Dermis blood vessel endothelial cell (primary cell): ENCODE data around the gene IQGAP3. TPM values are rescaled to one million over a fixed set of nuclear protein-coding genes. Genes with fewer than 3 reads are reported as not detected.
"Not testable (repeated sequence)": the region's sequence is repeated elsewhere in the genome, so short reads cannot be mapped to it uniquely, and the experiment has no call there.

Experiments
- DNase-seq: peaks from one replicate; pipeline ENCODE4 v3.0.0; 2010
- total RNA-seq: library from RNA; depleted of rRNA; stranded (reverse); fragments of >200 nt; gene quantifications from 2 replicates; pipeline ENCODE4 v1.2.3, GENCODE V29; 2014

IQGAP3 gene, protein sequence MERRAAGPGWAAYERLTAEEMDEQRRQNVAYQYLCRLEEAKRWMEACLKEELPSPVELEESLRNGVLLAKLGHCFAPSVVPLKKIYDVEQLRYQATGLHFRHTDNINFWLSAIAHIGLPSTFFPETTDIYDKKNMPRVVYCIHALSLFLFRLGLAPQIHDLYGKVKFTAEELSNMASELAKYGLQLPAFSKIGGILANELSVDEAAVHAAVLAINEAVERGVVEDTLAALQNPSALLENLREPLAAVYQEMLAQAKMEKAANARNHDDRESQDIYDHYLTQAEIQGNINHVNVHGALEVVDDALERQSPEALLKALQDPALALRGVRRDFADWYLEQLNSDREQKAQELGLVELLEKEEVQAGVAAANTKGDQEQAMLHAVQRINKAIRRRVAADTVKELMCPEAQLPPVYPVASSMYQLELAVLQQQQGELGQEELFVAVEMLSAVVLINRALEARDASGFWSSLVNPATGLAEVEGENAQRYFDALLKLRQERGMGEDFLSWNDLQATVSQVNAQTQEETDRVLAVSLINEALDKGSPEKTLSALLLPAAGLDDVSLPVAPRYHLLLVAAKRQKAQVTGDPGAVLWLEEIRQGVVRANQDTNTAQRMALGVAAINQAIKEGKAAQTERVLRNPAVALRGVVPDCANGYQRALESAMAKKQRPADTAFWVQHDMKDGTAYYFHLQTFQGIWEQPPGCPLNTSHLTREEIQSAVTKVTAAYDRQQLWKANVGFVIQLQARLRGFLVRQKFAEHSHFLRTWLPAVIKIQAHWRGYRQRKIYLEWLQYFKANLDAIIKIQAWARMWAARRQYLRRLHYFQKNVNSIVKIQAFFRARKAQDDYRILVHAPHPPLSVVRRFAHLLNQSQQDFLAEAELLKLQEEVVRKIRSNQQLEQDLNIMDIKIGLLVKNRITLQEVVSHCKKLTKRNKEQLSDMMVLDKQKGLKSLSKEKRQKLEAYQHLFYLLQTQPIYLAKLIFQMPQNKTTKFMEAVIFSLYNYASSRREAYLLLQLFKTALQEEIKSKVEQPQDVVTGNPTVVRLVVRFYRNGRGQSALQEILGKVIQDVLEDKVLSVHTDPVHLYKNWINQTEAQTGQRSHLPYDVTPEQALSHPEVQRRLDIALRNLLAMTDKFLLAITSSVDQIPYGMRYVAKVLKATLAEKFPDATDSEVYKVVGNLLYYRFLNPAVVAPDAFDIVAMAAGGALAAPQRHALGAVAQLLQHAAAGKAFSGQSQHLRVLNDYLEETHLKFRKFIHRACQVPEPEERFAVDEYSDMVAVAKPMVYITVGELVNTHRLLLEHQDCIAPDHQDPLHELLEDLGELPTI (N-terminal part only)
- 7.3 and 37.9 TPM in 2 replicates for total RNA-seq

- DNase-seq: peak; percentile 89
Observed at GRCh38 chr1:156571919-156572662, at the start of gene IQGAP3. Gene IQGAP3 (minus strand): TSS chr1:156572565. CDS start chr1:156572529, 36 bp downstream.

DNA sequence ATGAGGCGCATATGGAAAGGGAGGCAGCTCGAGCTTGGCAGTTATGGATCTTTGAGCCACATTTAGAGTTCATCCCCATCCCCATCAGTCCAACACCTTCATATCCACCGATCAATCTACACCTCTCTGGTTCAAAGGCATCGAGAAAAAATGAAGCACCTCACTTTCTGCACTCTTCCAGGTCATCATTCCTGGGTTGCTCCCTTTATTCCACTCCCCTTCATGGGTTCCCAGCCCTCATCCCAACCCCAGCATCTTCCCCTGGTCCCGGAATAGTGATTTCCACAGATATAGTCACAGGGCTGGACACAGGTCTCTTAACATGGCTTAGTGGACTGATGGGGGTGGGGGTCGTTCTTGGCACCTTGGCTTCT lies 47.2 kb upstream of the IQGAP3 start:
- no peak for DNase-seq

GRCh38 chr1:156618853-156619581 lies 46.7 kb upstream of the IQGAP3 start, which contains the start of gene HAPLN2:
Gene HAPLN2 (plus strand): TSS chr1:156619415. CDS start chr1:156623491, 4,076 bp downstream.
- peak; percentile 59 for DNase-seq

GRCh38 chr1:156616463-156616862 lies 44.1 kb upstream of the IQGAP3 start:
- DNase-seq: peak; percentile 65

GRCh38 chr1:156615946-156616345 lies 43.6 kb upstream of the IQGAP3 start:
- no peak for DNase-seq

DNA sequence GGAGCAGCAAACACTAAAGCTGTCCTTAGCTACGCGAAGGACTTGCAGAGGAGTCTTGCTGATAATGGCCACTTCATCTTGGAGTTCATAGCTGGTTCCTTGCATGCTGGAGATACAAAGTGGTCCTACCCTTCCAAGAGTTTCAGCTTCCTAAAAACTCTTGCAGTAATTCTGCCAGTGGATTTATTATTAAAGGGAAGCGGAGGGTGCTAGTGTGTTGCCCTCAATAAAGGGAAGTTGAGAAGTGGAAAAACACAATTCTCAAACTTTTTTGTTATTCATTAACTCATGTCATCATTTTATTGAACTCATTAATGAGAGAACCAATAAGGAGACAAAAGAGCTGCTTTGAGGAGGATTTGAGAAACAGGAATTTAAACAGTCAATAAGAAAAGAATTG lies 40.3 kb upstream of the IQGAP3 start:
- DNase-seq: no peak

DNA sequence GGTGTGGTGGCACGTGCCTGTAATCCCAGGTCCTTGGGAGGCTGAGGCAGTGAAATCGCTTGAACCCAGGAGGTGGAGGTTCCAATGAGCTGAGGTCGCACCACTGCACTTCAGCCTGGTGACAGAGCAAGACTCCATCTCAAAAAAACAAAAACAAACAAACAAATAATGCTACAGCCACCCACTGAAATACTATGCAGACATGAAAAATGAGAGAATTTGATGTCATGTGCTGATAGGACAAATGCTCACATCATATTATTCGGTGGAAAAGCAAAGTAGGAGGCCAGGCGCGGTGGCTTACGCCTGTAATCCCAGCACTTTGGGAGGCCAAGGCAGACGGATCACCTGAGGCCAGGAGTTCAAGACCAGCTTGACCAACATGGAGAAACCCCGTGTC lies 37.7 kb upstream of the IQGAP3 start:
- not testable (repeated sequence) for DNase-seq

DNA sequence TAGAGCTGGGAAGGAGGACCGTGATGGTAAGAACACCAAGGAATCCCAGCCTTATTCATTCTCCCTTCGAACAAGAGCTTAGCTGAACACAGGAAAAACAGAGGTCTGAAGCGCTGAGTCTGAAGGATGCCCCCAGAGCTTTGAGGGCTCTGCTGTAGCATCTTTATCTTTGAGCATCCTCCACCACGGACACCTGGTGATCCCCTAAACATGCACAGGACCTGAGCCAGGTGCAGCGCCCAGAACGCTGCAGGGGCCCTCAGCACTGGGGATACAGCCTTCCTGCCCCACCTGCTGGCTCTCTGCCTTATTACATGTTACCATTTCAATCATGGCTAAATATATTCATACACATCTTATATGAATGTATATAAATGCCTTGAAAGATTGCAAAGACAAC lies 36.6 kb upstream of the IQGAP3 start:
- DNase-seq: peak; percentile 62

DNA sequence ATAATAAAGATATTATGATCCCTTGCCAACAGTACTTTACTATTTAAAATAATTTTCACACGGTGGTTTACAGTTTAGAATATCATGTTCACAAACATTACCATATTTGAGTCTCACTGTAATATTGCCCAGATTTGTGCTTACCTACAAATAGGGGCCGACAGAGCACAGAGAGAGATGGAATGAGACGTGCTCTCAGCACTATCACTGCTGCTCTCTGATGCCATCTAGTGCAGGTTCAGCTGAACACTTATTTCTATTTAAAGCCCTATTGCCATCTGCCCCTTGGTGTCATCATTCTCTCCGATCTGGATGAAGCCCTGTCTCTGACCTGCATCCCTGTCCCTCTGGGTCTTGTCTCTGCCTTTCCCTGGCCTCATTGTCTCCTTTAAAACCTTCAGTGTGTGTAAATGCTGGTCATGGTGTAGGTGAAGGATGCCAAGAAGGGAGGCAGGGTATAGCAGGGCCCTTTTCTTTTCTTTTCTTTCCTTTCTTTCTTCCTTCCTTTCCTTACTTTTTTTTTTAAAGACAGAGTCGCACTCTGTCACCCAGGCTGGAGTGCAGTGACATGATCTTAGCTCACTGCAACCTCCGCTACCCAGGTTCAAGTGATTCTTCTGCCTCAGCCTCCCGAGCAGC lies 35.8 kb upstream of the IQGAP3 start:
- DNase-seq: peak; percentile 87

GRCh38 chr1:156607344-156607743 lies 35.0 kb upstream of the IQGAP3 start:
- not testable (repeated sequence) for DNase-seq

DNA sequence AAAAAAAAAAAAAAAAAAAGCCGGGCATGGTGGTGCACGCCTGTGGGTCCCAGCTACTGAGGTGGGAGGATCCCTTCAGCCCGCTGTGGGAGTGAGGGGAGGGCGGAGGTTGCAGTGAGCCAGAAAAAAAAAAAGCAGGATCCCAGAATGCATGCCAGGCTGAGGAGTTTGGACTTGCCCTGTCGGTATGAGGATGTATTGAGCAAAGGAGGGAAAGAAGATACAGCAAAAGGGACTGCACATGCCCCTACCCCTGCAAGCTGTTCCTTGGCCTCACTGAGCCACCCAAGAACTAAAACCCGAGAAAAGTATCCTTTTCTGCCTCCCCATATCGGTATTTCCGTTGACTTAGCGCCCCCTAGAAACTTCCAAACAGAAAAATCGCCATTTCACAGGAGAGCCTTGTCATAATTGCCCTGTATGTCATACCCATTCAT lies 30.2 kb upstream of the IQGAP3 start:
- peak; percentile 55 for DNase-seq

GRCh38 chr1:156601892-156602291 lies 29.5 kb upstream of the IQGAP3 start:
- DNase-seq: no peak

DNA sequence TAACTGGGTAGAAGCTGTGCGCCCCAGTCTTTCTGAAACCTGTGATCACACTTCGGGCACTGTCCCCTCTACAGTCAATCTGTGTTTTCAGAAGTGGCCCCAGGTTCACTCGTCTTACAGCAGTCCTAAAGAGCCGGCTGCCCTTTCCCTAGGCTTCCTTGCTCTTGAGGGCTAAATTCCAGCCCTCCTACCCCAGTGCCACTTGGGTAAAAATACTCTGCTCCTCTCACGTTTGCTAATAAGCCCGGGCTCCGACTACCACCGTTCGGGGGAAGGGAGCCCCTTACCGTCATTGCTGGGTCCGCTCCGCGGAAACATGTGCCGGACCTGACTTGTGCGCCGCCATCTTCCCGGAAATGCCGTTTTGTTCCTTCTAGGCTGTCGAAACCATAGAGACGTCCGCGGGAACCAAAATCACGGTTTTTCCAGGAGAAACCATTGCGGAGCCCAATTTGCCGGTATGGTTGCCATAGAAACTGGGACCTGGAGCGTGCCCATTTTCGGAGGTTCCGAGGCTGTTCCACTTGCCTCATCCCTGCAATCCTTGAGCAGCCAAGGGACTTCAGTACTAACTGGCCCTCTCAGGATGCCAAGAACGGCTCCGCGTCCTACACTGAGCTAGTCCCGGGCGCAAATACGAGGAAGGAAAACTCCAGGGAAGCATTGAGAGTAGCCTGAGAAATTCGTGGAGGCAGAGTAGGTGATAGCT lies 28.9 kb upstream of the IQGAP3 start, which contains the start of gene GPATCH4:
GPATCH4 (minus strand) TSS at position 358 of the 709 bp plus-strand sequence.
- peak; percentile 92 for DNase-seq

DNA sequence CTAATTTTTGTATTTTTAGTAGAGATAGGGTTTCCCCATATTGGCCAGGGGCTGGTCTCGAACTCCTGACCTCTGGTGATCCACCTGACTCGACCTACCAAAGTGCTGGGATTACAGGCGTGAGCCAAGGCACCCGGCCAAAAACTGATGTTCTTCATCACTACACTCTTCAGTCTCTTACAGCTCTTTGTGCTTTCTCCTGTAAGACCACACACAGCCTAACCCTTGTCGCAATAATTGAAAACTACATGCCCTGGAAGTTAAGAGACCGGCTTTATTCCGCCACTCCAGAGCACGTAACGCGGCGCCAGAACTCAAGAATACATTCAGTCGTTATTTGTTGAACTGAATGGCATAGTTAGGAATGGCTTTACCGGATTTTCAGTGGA lies 28.4 kb upstream of the IQGAP3 start:
- no peak for DNase-seq

- DNase-seq: peak; percentile 38
Observed at GRCh38 chr1:156599811-156600210, 27.4 kb upstream of the IQGAP3 start.

DNA sequence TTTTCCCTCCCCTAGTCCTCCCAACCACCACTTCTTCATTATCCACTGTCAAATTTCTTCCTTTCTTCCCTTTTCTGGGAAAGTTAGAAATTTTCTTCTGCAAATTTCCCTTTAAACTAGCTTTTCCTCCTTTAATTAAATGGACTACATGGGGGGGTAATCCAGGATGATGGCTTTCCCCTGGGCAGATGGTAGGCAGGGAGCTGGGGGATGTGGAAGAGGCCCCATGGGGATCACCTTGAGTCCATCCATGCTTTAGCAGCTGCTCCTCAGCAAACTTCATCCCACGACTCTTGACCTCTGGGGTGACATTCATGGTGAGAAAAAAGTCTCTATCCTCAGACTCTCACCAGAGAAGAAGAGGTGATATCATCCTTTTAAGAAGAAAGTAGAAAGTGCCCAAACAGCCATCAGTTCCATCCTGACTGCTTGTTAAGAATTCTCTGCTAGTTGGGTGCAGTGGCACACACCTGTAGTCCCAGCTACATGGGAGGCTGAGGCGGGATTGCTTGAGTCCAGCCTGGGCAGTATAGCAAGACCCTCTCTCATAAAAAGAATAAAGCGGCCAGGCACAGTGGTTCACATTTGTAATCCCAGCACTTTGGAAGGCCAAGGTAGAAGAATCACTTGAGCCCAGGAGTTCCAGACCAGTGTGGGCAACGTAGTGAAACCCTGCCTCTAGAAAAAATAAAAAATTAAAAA lies 26.5 kb upstream of the IQGAP3 start:
- DNase-seq: no peak

DNA sequence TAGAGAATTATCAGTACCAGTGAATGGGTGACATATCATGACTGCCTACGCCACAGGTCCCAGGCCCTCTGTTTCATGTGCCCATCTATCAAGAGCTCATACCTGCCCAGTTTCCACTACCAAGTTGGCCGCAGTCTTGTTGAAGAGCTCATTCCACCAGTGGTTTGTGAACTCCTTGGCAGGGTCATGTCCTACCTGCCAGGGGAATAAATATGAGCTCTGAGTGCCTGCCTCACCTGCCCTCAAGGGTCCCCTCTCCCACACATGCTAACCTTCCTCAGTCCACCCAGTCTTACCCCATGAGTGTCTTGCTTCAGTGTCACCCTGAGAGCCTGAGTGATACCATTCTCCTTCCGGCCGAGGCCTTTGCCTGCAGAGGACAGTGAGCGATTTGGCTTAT lies 25.8 kb upstream of the IQGAP3 start:
- no peak for DNase-seq

GRCh38 chr1:156596426-156596825 lies 24.1 kb upstream of the IQGAP3 start:
- DNase-seq: no peak

GRCh38 chr1:156595016-156595415 lies 22.7 kb upstream of the IQGAP3 start:
- no peak for DNase-seq
